Panc1 (cell line): ENCODE measurements around the gene PCNX2. TPM values are rescaled to one million over a fixed set of nuclear protein-coding genes. Genes with fewer than 3 reads are reported as not detected.

Experiments
- ATAC-seq: fragments of 200-7000 bp; cut with Tn5 transposase; 2 replicates; pipeline ENCODE4 v1.9.1; 2020; ENCODE audit warnings: mild to moderate bottlenecking, moderate library complexity
- BruUV-seq: library from RNA; stranded (reverse); fragments of 400-500 nt; replicated peaks from 2 replicates; lab custom pipeline; 2021; lab: Mats Ljungman, UMichigan
- CTCF ChIA-PET: fragments of 300-600 bp; sonication (Branson Sonifier 250); formaldehyde crosslinking; loops from one replicate; lab custom pipeline; 2022; ENCODE audit warnings: antibody characterized with exemption; lab: Charles Lee
- POLR2A ChIA-PET: fragments of 300-600 bp; sonication (Branson Sonifier 250); formaldehyde crosslinking; loops from one replicate; lab custom pipeline; 2022; ENCODE audit warnings: antibody characterized with exemption; lab: Charles Lee
- DNase-seq: peaks from one replicate; pipeline ENCODE4 v3.0.0-alpha.2; 2010; ENCODE audit warnings: low read depth, low spot score
- H3K27ac ChIP-seq: 2 replicates; pipeline ENCODE4 v1.5.1; 2011; ENCODE audit warnings: mild to moderate bottlenecking, low read length, inconsistent platforms
- H3K27me3 ChIP-seq: fragments of 200-500 bp; sonication (Bioruptor generic); 2 replicates; pipeline ENCODE4 v1.6.0; 2014; ENCODE audit warnings: low read length, inconsistent platforms; ENCODE audit not compliant: control insufficient read depth, insufficient read depth
- H3K36me3 ChIP-seq: fragments of 200-500 bp; sonication (Bioruptor generic); 2 replicates; pipeline ENCODE4 v1.5.1; 2014; ENCODE audit warnings: inconsistent platforms, mild to moderate bottlenecking, low read length, moderate library complexity; ENCODE audit not compliant: control insufficient read depth, insufficient read depth
- H3K4me1 ChIP-seq: 2 replicates; pipeline ENCODE4 v1.5.1; 2011; ENCODE audit warnings: inconsistent platforms, mild to moderate bottlenecking, low read length, moderate library complexity; ENCODE audit not compliant: control insufficient read depth, insufficient read depth
- H3K4me3 ChIP-seq, 2 experiments: 2 replicates each; pipeline ENCODE4 v1.5.1; 2011 to 2012; ENCODE audit warnings: low read depth in 2 of 2, low read length in 2 of 2, mild to moderate bottlenecking in 2 of 2, inconsistent platforms in 1 of 2, moderate library complexity in 1 of 2
- H3K9me3 ChIP-seq: fragments of 200-500 bp; sonication (Bioruptor generic); 2 replicates; pipeline ENCODE4 v1.5.1; 2014; ENCODE audit warnings: low read depth, mild to moderate bottlenecking, inconsistent platforms, low read length, moderate library complexity; ENCODE audit not compliant: control insufficient read depth, insufficient read depth
- CTCF ChIP-seq: fragments of 450-650 bp; IDR thresholded peaks from 2 replicates; pipeline ENCODE4 v1.5.1; 2017; ENCODE audit warnings: mild to moderate bottlenecking
- POLR2AphosphoS5 ChIP-seq: IDR thresholded peaks from 2 replicates; pipeline ENCODE4 v1.6.1; 2012; ENCODE audit warnings: mild to moderate bottlenecking, low read depth, low read length, moderate library complexity
- REST ChIP-seq, 2 experiments: IDR thresholded peaks; 2 replicates each; pipeline ENCODE4 v1.6.1; 2011 to 2012; ENCODE audit warnings: low read depth in 2 of 2, control low read depth in 1 of 2, low read length in 1 of 2, mild to moderate bottlenecking in 1 of 2, moderate library complexity in 1 of 2; ENCODE audit not compliant: insufficient read depth in 1 of 2
- SIN3A ChIP-seq: IDR thresholded peaks from 2 replicates; pipeline ENCODE4 v1.6.1; 2012; ENCODE audit warnings: low read depth, mild to moderate bottlenecking, low read length, moderate library complexity, borderline replicate concordance; ENCODE audit not compliant: insufficient read depth
- TCF7L2 ChIP-seq: IDR thresholded peaks from 2 replicates; pipeline ENCODE4 v1.6.1; 2011; ENCODE audit warnings: mild to moderate bottlenecking, low read depth, low read length, inconsistent platforms
- in situ Hi-C: cut with HindIII; loops from 2 replicates; pipeline ENCODE4 v1.10.0; 2016; ENCODE audit warnings: low sequenced_read_pairs, low pct_unique_long_range_greater_than_20kb
- intact Hi-C: fragments of 100-400 bp; cut with micrococcal nuclease; formaldehyde crosslinking; loops from one replicate; pipeline ENCODE4 v1.10.0; 2022; ENCODE audit not compliant: unreplicated experiment
- total RNA-seq: library from RNA; stranded (reverse); gene quantifications from one replicate; pipeline ENCODE4 v1.2.1, GENCODE V29; 2021; ENCODE audit not compliant: unreplicated experiment

The PCNX2 gene
- total RNA-seq, 1 experiment from 2014 or later = 2.6 TPM

GRCh38 chr1:232987046-232987773 lies 308.3 kb downstream of the PCNX2 start:
- intact Hi-C loops (no loop called here), in situ Hi-C loops (no loop called here)
- Histone ChIP-seq H3K36me3 (no peaks in the 10 kb centered on the region), H3K4me1 (no peaks in the 10 kb centered on the region), H3K9me3 (no peaks in the 10 kb centered on the region), H3K4me3 (no peak overlapping the region), H3K27ac (no peak overlapping the region), H3K27me3 (no peaks in the 10 kb centered on the region)
- BruUV-seq = no TSS peak
- TF ChIP-seq REST (IDR thresholded peaks at IDR 0.05; ENCODE audit: insufficient read depth in 1 of 2, low read depth in 2 of 2, low read length in 1 of 2) = no peak
- no peak for TF ChIP-seq SIN3A
- no peak for TF ChIP-seq POLR2AphosphoS5
- TF ChIP-seq TCF7L2 = no peak
- no peak for TF ChIP-seq CTCF
- no peak for DNase-seq
- no peak for ATAC-seq
- ChIA-PET CTCF (interaction anchor here (0.6 kb wide), 1 partner anchor 954 kb away, joined by 4 read pairs; no protein-coding TSS in a partner anchor), POLR2A (no interaction called here)

- Histone ChIP-seq H3K27me3 (no peaks in the 10 kb centered on the region), H3K27ac (no peak overlapping the region), H3K4me3 (no peak overlapping the region), H3K36me3 (no peaks in the 10 kb centered on the region), H3K9me3 (no peaks in the 10 kb centered on the region), H3K4me1 (no peaks in the 10 kb centered on the region)
- no peak for ATAC-seq
- in situ Hi-C loops (no loop called here), intact Hi-C loops (no loop called here)
- no peak for DNase-seq
- ChIA-PET POLR2A (no interaction called here), CTCF (interaction anchor here (0.6 kb wide), 1 partner anchor 953 kb away, joined by 4 read pairs; no protein-coding TSS in a partner anchor)
- BruUV-seq = no TSS peak
- TF ChIP-seq TCF7L2 (no peak), SIN3A (no peak), REST (IDR thresholded peaks at IDR 0.05; ENCODE audit: insufficient read depth in 1 of 2, low read depth in 2 of 2, low read length in 1 of 2) (no peak), POLR2AphosphoS5 (no peak), CTCF (no peak)
These were observed 309.0 kb downstream of the PCNX2 start for GRCh38 chr1:232986527-232986922.
